DND-41 (cell line): ENCODE results near the gene PTPRN2.

Experiments
- ATAC-seq: fragments of 200-7000 bp; cut with Tn5 transposase; 3 replicates; pipeline ENCODE4 v1.9.1; 2021; ENCODE audit warnings: low read depth; ENCODE audit not compliant: insufficient read depth
- DNase-seq: peaks from one replicate; pipeline ENCODE4 v3.0.0-alpha.2; 2020
- H2AFZ ChIP-seq: 2 replicates; pipeline ENCODE4 v1.6.0; 2012; ENCODE audit warnings: low read depth, low read length
- H3K27ac ChIP-seq: 2 replicates; pipeline ENCODE4 v1.5.1; 2012; ENCODE audit warnings: low read length, inconsistent platforms
- H3K27me3 ChIP-seq: fragments of 200-600 bp; sonication (generic); 2 replicates; pipeline ENCODE4 v1.6.0; 2012; ENCODE audit warnings: low read length, mild to moderate bottlenecking, inconsistent platforms; ENCODE audit not compliant: insufficient read depth, poor library complexity
- H3K36me3 ChIP-seq: 2 replicates; pipeline ENCODE4 v1.5.1; 2012; ENCODE audit warnings: low read length, inconsistent platforms; ENCODE audit not compliant: insufficient read depth
- H3K4me1 ChIP-seq: 2 replicates; pipeline ENCODE4 v1.5.1; 2012; ENCODE audit warnings: mild to moderate bottlenecking, low read length; ENCODE audit not compliant: insufficient read depth
- H3K4me2 ChIP-seq: 2 replicates; pipeline ENCODE4 v1.6.0; 2012; ENCODE audit warnings: mild to moderate bottlenecking, moderate library complexity, low read length, inconsistent platforms; ENCODE audit not compliant: insufficient read depth
- H3K4me3 ChIP-seq, 2 experiments: fragments of 200-600 bp in 1 of 2; shearing (Covaris generic) in 1 of 2; 2 replicates each; pipeline ENCODE4 v1.5.1; 2012 to 2016; ENCODE audit warnings: inconsistent platforms in 2 of 2, low read length in 2 of 2, mild to moderate bottlenecking in 2 of 2, low read depth in 1 of 2, moderate library complexity in 1 of 2
- H3K79me2 ChIP-seq: 2 replicates; pipeline ENCODE4 v1.6.0; 2012; ENCODE audit warnings: low read length, inconsistent platforms; ENCODE audit not compliant: insufficient read depth
- H3K9ac ChIP-seq: 2 replicates; pipeline ENCODE4 v1.6.0; 2012; ENCODE audit warnings: low read depth, mild to moderate bottlenecking, inconsistent platforms, low read length, moderate library complexity
- H3K9me3 ChIP-seq: 2 replicates; pipeline ENCODE4 v1.5.1; 2012; ENCODE audit warnings: low read length, moderate library complexity, mild to moderate bottlenecking, inconsistent platforms; ENCODE audit not compliant: insufficient read depth, severe bottlenecking
- H4K20me1 ChIP-seq: 2 replicates; pipeline ENCODE4 v1.6.0; 2012; ENCODE audit warnings: low read length; ENCODE audit not compliant: insufficient read depth
- EZH2 ChIP-seq: IDR thresholded peaks from 3 replicates; pipeline ENCODE4 v1.6.1; 2012; ENCODE audit warnings: borderline replicate concordance, low read depth, mild to moderate bottlenecking, moderate library complexity, low read length, inconsistent platforms; ENCODE audit not compliant: severe bottlenecking
- TF ChIP-seq, protein P1 (sequence below): IDR thresholded peaks from 2 replicates; pipeline ENCODE4 v1.5.1; 2012; ENCODE audit warnings: borderline replicate concordance, low read length, moderate library complexity, mild to moderate bottlenecking; ENCODE audit not compliant: poor library complexity, severe bottlenecking; ENCODE audit errors: extremely low read depth

PTPRN2 gene

GRCh38 chr7:157909370-157909769 is 678.3 kb downstream of the PTPRN2 start:
- TF ChIP-seq, protein P1, sequence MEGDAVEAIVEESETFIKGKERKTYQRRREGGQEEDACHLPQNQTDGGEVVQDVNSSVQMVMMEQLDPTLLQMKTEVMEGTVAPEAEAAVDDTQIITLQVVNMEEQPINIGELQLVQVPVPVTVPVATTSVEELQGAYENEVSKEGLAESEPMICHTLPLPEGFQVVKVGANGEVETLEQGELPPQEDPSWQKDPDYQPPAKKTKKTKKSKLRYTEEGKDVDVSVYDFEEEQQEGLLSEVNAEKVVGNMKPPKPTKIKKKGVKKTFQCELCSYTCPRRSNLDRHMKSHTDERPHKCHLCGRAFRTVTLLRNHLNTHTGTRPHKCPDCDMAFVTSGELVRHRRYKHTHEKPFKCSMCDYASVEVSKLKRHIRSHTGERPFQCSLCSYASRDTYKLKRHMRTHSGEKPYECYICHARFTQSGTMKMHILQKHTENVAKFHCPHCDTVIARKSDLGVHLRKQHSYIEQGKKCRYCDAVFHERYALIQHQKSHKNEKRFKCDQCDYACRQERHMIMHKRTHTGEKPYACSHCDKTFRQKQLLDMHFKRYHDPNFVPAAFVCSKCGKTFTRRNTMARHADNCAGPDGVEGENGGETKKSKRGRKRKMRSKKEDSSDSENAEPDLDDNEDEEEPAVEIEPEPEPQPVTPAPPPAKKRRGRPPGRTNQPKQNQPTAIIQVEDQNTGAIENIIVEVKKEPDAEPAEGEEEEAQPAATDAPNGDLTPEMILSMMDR = no peak
- TF ChIP-seq EZH2 = no peak
- Histone ChIP-seq H4K20me1 (no peaks in the 10 kb centered on the region), H3K4me3 (no peak overlapping the region), H3K4me2 (no peak overlapping the region), H3K4me1 (no peaks in the 10 kb centered on the region), H3K9ac (no peak overlapping the region), H3K9me3 (peaks cover 3% of the 10 kb centered on the region), H3K27me3 (peaks cover 6% of the 10 kb centered on the region), H3K79me2 (no peaks in the 10 kb centered on the region), H3K27ac (no peak overlapping the region), H2AFZ (no peak overlapping the region), H3K36me3 (no peaks in the 10 kb centered on the region)
- ATAC-seq (no peak), DNase-seq (no peak)

DNA sequence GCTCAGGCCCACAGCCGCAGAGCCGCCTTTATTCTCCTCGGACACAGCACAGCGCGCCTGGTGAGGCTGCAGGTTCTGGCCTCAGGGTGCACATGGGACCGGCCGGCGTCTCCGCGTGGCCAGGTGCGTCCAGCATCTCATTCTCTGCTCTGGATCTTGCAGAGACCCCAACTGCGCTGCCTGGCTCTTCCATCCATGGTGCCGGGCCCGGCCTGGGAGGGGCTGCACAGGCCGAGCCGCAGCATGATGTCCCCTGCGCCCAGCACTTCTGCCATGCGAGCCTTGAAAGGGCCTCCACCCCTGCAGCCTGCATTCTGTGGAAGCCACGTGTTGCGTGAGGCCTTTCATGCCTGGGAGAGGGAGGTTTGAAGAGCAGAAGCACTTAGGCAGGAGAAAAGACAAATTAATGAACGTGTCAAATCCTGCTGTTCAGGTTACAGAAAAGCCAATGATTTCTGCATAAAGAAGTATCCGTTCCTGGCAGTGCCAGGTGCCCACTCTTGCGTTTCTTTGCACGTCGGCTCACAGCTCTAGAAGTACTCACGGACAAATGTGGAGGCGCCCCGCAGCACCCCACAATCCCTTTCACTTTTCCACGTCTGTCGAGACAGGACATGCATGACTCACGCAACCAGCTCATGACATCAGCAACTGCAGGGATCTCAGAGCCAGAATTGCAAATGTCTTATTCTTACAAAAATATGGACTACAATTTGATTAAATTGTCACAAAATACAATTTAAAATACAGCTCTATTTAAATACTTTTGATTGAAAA is 679.4 kb downstream of the PTPRN2 start:
- no peaks in the 10 kb centered on the region for H4K20me1 ChIP-seq
- H3K9ac ChIP-seq = no peak overlapping the region
- H3K36me3 ChIP-seq = no peaks in the 10 kb centered on the region
- ATAC-seq = no peak
- no peak overlapping the region for H3K27ac ChIP-seq
- no peaks in the 10 kb centered on the region for H3K4me1 ChIP-seq
- no peaks in the 10 kb centered on the region for H3K79me2 ChIP-seq
- no peak overlapping the region for H3K4me2 ChIP-seq
- no peaks in the 10 kb centered on the region for H3K9me3 ChIP-seq
- no peak for TF ChIP-seq EZH2
- TF ChIP-seq, protein P1 = no peak
- no peak for DNase-seq
- H2AFZ ChIP-seq = no peak overlapping the region
- no peak overlapping the region for H3K4me3 ChIP-seq
- peaks cover 5% of the 10 kb centered on the region for H3K27me3 ChIP-seq

GRCh38 chr7:157907091-157907490 is 680.5 kb downstream of the PTPRN2 start:
- no peak for TF ChIP-seq EZH2
- TF ChIP-seq, protein P1 = no peak
- DNase-seq (no peak), ATAC-seq (no peak)
- Histone ChIP-seq H3K4me3 (no peak overlapping the region), H3K4me1 (no peaks in the 10 kb centered on the region), H3K27me3 (peaks cover 3% of the 10 kb centered on the region), H3K36me3 (no peaks in the 10 kb centered on the region), H3K79me2 (no peaks in the 10 kb centered on the region), H4K20me1 (no peaks in the 10 kb centered on the region), H2AFZ (no peak overlapping the region), H3K4me2 (no peak overlapping the region), H3K27ac (no peak overlapping the region), H3K9me3 (no peaks in the 10 kb centered on the region), H3K9ac (no peak overlapping the region)
